Measurements from ENCODE around the gene AJAP1.

DNA sequence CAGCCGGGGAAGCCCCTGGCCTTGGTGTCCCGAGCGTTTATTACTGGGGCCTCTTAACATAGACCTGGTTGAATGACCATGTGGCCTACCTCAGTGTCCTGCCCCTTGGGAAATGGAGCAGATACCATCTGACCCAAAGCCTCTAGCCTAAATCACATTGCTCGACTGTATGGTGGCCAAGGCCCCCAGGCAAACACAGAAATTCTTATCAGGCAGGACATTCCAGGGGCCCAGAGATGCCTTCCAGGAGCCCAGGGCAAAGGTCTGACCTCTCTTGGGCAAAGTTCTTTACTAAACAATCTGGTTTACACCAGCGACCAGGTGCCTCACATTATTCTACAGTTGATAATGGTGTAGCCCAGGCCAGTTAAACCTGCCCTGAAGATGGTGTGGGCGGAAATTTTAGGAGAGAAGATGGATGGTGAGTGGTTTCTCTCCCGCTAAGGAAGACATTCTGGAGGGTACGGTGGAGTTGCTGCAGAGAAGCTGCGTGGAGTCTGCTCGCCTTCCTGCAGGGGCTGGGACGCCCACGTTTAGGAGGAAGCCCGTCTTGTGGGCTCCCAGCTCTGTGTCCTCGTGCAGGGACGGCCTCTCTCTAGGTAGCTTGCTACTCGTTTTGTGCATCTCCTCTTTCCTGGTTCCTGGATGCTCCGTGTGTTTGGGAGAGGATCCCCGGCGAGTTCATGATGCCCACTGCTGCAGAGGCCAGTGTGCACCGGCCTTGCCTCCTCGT, 21.2 kb downstream of the AJAP1 start:
- TF ChIP-seq CTCF (IDR thresholded peaks at IDR 0.05), result no peak
- no peak for TF ChIP-seq POLR2A (IDR thresholded peaks at IDR 0.05)
